IPS DF 6.9 (cell line): ENCODE results near the gene CLCA4.

Source experiments
- DNase-seq: peaks from one replicate; pipeline ENCODE4 v3.0.0-alpha.2; 2013; ENCODE audit warnings: low read depth, low spot score
- H3K27ac ChIP-seq: one replicate; pipeline ENCODE4 v1.5.1; 2013; ENCODE audit warnings: low read length, control low read depth
- H3K27me3 ChIP-seq: 2 replicates; pipeline ENCODE4 v1.6.1; 2013; ENCODE audit warnings: mild to moderate bottlenecking, low read length; ENCODE audit not compliant: control insufficient read depth, insufficient read depth
- H3K36me3 ChIP-seq: 2 replicates; pipeline ENCODE4 v1.6.1; 2013; ENCODE audit warnings: low read length; ENCODE audit not compliant: control insufficient read depth, insufficient read depth
- H3K4me1 ChIP-seq: 2 replicates; pipeline ENCODE4 v1.6.1; 2013; ENCODE audit warnings: low read length; ENCODE audit not compliant: control insufficient read depth, insufficient read depth
- H3K4me3 ChIP-seq: 2 replicates; pipeline ENCODE4 v1.5.1; 2013; ENCODE audit warnings: mild to moderate bottlenecking, low read length
- H3K9me3 ChIP-seq: 2 replicates; pipeline ENCODE4 v1.6.1; 2013; ENCODE audit warnings: low read length, inconsistent platforms; ENCODE audit not compliant: control insufficient read depth, insufficient read depth
- WGBS: extraction: QIAGEN DNeasy Blood & Tissue Kit; methylation state at CpG from one replicate; pipeline ENCODE4 v1.1.7; 2013; ENCODE audit warnings: mixed read lengths, missing lambda C conversion rate; ENCODE audit not compliant: insufficient read length, insufficient coverage; 5-methylcytosine and 5-hydroxymethylcytosine counted together

CLCA4 gene

GRCh38 chr1:86507935-86508582 lies 38.8 kb upstream of the CLCA4 start:
- DNase-seq, result no peak
- no peak overlapping the region for H3K27ac ChIP-seq
- no peaks in the 10 kb centered on the region for H3K9me3 ChIP-seq
- no peaks in the 10 kb centered on the region for H3K27me3 ChIP-seq
- H3K4me3 ChIP-seq, result no peak overlapping the region
- peaks cover 4% of the 10 kb centered on the region; the same call in 1 of the 2 replicates for H3K4me1 ChIP-seq
- no CpG with 5 or more reads among the region's 13 CpGs for WGBS
- H3K36me3 ChIP-seq, result no peaks in the 10 kb centered on the region

DNA sequence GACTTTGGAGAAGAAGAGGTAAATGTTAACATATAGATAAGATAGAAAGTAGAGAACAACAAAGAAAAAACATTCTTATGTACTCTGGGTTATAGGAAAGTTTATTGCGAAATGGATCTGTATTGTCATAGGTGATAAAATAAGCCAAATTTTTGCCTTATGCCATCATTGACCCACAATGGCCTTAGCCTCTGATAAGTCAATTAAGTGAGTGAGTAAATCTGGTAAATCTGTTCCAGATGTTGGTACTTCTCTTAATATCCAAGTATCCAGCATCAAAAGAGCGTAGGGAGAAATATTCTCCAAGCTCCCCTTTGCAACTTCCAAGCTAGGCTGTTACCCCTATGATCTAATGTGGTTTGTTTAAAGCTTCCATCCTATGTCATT lies 38.3 kb upstream of the CLCA4 start:
- no peaks in the 10 kb centered on the region for H3K27me3 ChIP-seq

GRCh38 chr1:86515597-86515996 lies 31.3 kb upstream of the CLCA4 start:
- no CpG with 5 or more reads among the region's 2 CpGs for WGBS
- Histone ChIP-seq H3K27ac (no peak overlapping the region), H3K9me3 (no peaks in the 10 kb centered on the region), H3K4me1 (no peaks in the 10 kb centered on the region; the same call in 1 of the 2 replicates), H3K27me3 (no peaks in the 10 kb centered on the region), H3K4me3 (no peak overlapping the region), H3K36me3 (no peaks in the 10 kb centered on the region)
- no peak for DNase-seq

More for the DNA sequence above, 38.3 kb upstream of the CLCA4 start:
- Histone ChIP-seq H3K4me1 (peaks cover 4% of the 10 kb centered on the region; the same call in 1 of the 2 replicates), H3K4me3 (no peak overlapping the region), H3K36me3 (no peaks in the 10 kb centered on the region), H3K27ac (no peak overlapping the region), H3K9me3 (no peaks in the 10 kb centered on the region)
- DNase-seq, result no peak
- WGBS, result no CpG with 5 or more reads among the region's 2 CpGs

GRCh38 chr1:86516335-86516734 lies 30.5 kb upstream of the CLCA4 start:
- H3K27me3 ChIP-seq, result no peaks in the 10 kb centered on the region
- H3K4me1 ChIP-seq, result no peaks in the 10 kb centered on the region; the same call in 1 of the 2 replicates
- H3K4me3 ChIP-seq, result no peak overlapping the region
- no peak for DNase-seq
- no peak overlapping the region for H3K27ac ChIP-seq
- no peaks in the 10 kb centered on the region for H3K9me3 ChIP-seq
- H3K36me3 ChIP-seq, result no peaks in the 10 kb centered on the region
- WGBS, result no CpG with 5 or more reads among the region's 1 CpG

DNA sequence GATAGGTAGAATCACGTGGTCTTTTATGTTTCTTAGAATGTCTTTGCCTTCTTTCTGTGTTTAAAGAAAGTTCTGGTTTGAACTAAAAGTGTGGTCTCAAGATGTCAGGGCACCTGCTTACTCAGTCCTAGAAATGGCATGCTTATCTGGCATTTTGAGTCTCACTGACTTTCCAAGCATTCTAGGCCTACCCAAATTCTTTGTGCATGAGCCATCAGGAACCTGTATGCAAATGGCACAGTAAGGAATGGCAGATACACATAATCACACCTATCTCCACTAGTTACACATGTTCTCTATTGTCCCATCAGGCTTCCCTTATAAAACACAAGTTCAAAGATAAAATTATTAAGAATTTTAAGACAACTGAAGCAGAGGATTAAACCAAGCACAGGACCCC lies 29.5 kb upstream of the CLCA4 start:
- Histone ChIP-seq H3K9me3 (no peaks in the 10 kb centered on the region), H3K4me3 (no peak overlapping the region), H3K27ac (no peak overlapping the region), H3K4me1 (no peaks in the 10 kb centered on the region; the same call in 1 of the 2 replicates), H3K36me3 (no peaks in the 10 kb centered on the region), H3K27me3 (no peaks in the 10 kb centered on the region)
- WGBS, result no CpG with 5 or more reads among the region's 1 CpG
- DNase-seq, result no peak

DNA sequence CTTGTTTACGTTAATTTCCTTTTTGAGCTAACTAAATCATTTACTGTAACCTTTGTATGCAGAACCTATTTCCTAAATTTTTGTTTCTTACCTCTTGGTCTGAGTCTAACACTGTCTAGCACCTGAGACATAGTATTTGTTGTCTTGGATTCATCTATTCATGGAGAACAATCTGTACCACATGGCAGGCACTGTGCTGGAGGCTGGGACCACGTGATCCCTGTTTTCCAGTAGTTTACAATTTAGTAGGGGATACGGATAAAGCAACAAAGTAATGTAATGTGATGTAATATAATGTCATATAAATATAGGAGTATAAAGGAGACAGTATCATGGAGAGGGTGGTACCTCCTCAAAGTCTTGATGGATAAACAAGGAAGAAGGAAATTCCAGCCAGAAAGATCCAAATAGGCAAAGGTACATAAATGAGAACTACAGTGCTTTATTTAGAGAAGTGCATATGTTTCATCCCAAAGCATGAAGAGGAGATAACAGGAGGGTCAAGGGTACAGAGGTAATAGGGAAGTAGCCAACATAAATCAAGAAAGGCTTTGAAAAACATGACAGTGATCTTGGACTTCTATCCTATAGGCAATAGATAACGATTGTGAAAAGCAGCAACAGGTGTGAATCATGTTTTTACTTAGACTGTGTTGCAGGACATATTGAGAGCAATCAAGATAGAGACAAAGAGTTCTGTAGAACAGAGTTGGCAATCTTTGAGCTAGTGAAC lies 25.9 kb upstream of the CLCA4 start:
- peaks cover 2% of the 10 kb centered on the region; the same call in 1 of the 2 replicates for H3K9me3 ChIP-seq
- no CpG with 5 or more reads among the region's 4 CpGs for WGBS
- DNase-seq, result no peak
- no peak overlapping the region for H3K27ac ChIP-seq
- no peaks in the 10 kb centered on the region; the same call in 1 of the 2 replicates for H3K36me3 ChIP-seq
- H3K4me1 ChIP-seq, result no peaks in the 10 kb centered on the region; the same call in 1 of the 2 replicates
- H3K4me3 ChIP-seq, result no peak overlapping the region
- no peaks in the 10 kb centered on the region for H3K27me3 ChIP-seq

GRCh38 chr1:86521522-86521891 lies 25.4 kb upstream of the CLCA4 start:
- no CpG with 5 or more reads among the region's 2 CpGs for WGBS

DNA sequence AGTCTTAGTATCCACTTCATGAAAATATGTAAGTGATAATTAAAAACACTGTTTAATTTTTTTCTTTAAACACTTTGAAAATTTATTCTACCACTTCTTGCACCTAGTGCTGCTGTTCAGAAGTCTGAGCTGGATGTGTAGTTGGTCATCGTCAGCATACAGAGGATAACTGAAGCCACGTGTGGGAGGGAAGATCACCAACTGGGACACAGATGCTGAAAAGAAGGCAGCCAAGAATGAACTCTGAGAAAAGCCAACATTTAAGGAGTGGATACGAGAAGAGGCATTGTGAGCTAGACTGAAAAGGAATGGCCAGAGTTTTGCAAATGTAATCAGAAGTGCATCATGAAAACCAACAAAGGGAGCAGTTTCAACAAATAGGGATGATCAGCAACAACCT lies 24.6 kb upstream of the CLCA4 start:
- H3K27ac ChIP-seq, result no peak overlapping the region
- no peak overlapping the region for H3K4me3 ChIP-seq
- peaks cover 2% of the 10 kb centered on the region; the same call in 1 of the 2 replicates for H3K9me3 ChIP-seq
- H3K36me3 ChIP-seq, result no peaks in the 10 kb centered on the region; the same call in 1 of the 2 replicates
- H3K4me1 ChIP-seq, result no peaks in the 10 kb centered on the region; the same call in 1 of the 2 replicates
- no peak for DNase-seq
- no peaks in the 10 kb centered on the region for H3K27me3 ChIP-seq
- WGBS, result no CpG with 5 or more reads among the region's 3 CpGs

More at GRCh38 chr1:86521522-86521891, 25.4 kb upstream of the CLCA4 start:
- H3K27ac ChIP-seq, result no peak overlapping the region
- H3K4me1 ChIP-seq, result no peaks in the 10 kb centered on the region; the same call in 1 of the 2 replicates
- peaks cover 2% of the 10 kb centered on the region; the same call in 1 of the 2 replicates for H3K9me3 ChIP-seq
- DNase-seq, result no peak
- H3K27me3 ChIP-seq, result no peaks in the 10 kb centered on the region
- no peak overlapping the region for H3K4me3 ChIP-seq
- no peaks in the 10 kb centered on the region; the same call in 1 of the 2 replicates for H3K36me3 ChIP-seq

DNA sequence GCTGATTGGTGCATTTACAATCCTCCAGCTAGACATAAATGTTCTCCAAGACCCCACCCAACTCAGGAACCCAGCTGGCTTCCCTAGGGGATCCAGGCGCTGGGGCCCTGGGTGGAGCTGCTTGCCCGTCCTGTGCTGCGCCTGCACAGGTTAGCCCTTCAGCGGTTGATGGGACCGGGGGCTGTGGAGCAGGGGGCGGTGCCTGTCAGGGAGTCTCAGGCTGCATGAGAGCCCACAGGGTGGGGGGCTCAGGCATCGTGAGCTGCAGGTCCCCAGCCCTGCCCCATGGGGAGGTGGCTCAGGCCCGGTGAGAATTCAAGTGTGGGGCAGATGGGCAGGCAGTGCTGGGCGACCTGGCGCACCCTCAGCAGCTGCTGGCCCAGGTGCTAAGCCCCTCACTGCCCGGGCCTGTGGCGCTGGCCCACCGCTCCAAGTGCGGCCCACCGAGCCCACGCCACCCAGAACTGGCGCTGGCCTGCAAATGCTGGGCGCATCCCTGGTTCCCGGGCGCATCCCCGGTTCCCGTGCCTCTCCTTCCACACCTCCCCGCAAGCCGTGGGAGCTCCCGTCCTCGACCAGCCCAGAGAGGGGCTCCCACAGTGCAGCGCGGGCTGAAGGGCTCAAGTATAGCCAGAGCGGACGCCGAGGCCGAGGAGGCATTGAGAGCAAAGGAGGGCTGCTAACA lies 23.1 kb upstream of the CLCA4 start:
- no peak for DNase-seq

DNA sequence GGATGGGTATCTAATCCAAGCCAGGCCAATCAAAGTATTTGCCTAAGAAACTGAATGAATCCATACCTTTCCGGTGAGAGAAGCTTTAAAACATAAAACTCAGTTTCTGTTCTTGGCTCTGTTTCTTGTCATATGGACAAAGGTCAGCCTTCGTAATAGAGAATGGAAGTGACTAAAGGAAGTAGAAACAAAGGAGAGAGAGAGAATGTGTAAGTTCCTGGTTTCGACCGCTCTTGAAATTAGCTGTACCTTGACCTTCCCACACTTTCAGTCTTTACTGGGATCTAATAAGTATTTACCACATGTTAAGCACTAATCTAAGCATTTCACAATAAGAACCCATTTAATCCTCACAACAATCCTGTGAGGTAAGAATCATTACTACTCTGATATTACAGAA lies 19.6 kb upstream of the CLCA4 start:
- Histone ChIP-seq H3K36me3 (no peaks in the 10 kb centered on the region; the same call in 1 of the 2 replicates), H3K4me1 (no peaks in the 10 kb centered on the region), H3K27me3 (no peaks in the 10 kb centered on the region), H3K27ac (no peak overlapping the region), H3K4me3 (no peak overlapping the region), H3K9me3 (peaks cover 2% of the 10 kb centered on the region; the same call in 1 of the 2 replicates)
- no peak for DNase-seq
- no CpG with 5 or more reads among the region's 4 CpGs for WGBS

More for the DNA sequence above, 23.1 kb upstream of the CLCA4 start:
- no peaks in the 10 kb centered on the region for H3K27me3 ChIP-seq
- H3K27ac ChIP-seq, result no peak overlapping the region
- WGBS, result no CpG with 5 or more reads among the region's 32 CpGs
- peaks cover 2% of the 10 kb centered on the region; the same call in 1 of the 2 replicates for H3K9me3 ChIP-seq
- H3K4me1 ChIP-seq, result no peaks in the 10 kb centered on the region
- no peaks in the 10 kb centered on the region; the same call in 1 of the 2 replicates for H3K36me3 ChIP-seq
- H3K4me3 ChIP-seq, result no peak overlapping the region
